ENCODE data around the gene TPP1. TPM values are rescaled to one million over a fixed set of nuclear protein-coding genes. Genes with fewer than 3 reads are reported as not detected.

Gene TPP1
- total RNA-seq, 1 experiment from 2014 or later, result 71.5 TPM

DNA sequence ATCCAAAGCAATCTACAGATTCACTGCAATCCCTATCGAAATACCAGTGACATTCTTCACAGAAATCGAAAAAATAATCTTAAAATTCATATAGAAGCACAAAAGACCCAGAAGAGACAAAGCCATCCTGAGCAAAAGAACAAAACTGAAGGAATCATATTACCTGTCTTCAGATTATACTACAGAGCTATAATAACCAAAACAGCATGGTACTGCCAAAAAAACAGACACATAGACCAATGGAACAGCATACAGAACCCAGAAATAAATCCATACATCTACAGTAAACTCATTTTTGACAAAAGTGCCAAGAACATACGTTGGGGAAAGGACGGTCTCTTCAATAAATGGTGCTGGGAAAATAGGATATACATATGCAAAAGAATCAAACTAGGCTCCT, 34.7 kb downstream of the TPP1 start:
- BruUV-seq (replicated peaks), result no TSS peak

DNA sequence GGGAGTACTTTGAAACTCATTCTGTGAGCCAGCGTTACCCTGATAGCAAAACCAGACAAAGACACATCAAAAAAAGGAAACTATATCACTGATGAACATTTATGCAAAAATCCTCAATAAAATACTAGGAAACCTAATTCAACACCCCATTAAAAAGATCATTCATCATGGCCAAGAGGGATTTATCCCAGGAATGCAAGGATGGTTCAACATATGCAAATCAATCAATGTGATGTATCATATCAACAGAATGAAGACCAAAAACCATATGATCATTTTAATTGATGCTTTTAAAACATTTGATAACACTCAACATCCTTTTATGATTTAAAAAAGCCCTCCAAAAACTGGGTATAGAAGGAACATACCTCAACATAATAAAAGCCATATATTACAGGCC, 35.6 kb downstream of the TPP1 start:
- no peak for DNase-seq
- TF ChIP-seq, protein P1, sequence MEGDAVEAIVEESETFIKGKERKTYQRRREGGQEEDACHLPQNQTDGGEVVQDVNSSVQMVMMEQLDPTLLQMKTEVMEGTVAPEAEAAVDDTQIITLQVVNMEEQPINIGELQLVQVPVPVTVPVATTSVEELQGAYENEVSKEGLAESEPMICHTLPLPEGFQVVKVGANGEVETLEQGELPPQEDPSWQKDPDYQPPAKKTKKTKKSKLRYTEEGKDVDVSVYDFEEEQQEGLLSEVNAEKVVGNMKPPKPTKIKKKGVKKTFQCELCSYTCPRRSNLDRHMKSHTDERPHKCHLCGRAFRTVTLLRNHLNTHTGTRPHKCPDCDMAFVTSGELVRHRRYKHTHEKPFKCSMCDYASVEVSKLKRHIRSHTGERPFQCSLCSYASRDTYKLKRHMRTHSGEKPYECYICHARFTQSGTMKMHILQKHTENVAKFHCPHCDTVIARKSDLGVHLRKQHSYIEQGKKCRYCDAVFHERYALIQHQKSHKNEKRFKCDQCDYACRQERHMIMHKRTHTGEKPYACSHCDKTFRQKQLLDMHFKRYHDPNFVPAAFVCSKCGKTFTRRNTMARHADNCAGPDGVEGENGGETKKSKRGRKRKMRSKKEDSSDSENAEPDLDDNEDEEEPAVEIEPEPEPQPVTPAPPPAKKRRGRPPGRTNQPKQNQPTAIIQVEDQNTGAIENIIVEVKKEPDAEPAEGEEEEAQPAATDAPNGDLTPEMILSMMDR (IDR thresholded peaks at IDR 0.05; ENCODE audit: unreplicated experiment), result no peak
- Mint-ChIP-seq H3K36me3 (ENCODE audit: insufficient read depth, unreplicated experiment) (peaks cover 9% of the 10 kb centered on the region), H3K27me3 (ENCODE audit: unreplicated experiment) (no peaks in the 10 kb centered on the region), H3K4me1 (ENCODE audit: low read depth, unreplicated experiment) (no peaks in the 10 kb centered on the region), H3K27ac (ENCODE audit: unreplicated experiment) (no peak overlapping the region), H3K4me3 (ENCODE audit: low read depth, unreplicated experiment) (no peak overlapping the region), H3K9me3 (ENCODE audit: low read depth, unreplicated experiment) (peaks cover 8% of the 10 kb centered on the region)
- intact Hi-C loops (cut with micrococcal nuclease; ENCODE audit: unreplicated experiment), result no loop called here
- CTCF ChIA-PET, result no interaction called here
- no TSS peak for BruUV-seq (replicated peaks)

More for the DNA sequence above, 34.7 kb downstream of the TPP1 start:
- Mint-ChIP-seq H3K36me3 (ENCODE audit: insufficient read depth, unreplicated experiment) (peaks cover 9% of the 10 kb centered on the region), H3K4me3 (ENCODE audit: low read depth, unreplicated experiment) (no peak overlapping the region), H3K9me3 (ENCODE audit: low read depth, unreplicated experiment) (peaks cover 8% of the 10 kb centered on the region), H3K27ac (ENCODE audit: unreplicated experiment) (no peak overlapping the region), H3K27me3 (ENCODE audit: unreplicated experiment) (no peaks in the 10 kb centered on the region), H3K4me1 (ENCODE audit: low read depth, unreplicated experiment) (no peaks in the 10 kb centered on the region)
- CTCF ChIA-PET, result no interaction called here
- DNase-seq, result no peak
- intact Hi-C loops (cut with micrococcal nuclease; ENCODE audit: unreplicated experiment), result no loop called here
- TF ChIP-seq, protein P1 (IDR thresholded peaks at IDR 0.05; ENCODE audit: unreplicated experiment), result no peak

DNA sequence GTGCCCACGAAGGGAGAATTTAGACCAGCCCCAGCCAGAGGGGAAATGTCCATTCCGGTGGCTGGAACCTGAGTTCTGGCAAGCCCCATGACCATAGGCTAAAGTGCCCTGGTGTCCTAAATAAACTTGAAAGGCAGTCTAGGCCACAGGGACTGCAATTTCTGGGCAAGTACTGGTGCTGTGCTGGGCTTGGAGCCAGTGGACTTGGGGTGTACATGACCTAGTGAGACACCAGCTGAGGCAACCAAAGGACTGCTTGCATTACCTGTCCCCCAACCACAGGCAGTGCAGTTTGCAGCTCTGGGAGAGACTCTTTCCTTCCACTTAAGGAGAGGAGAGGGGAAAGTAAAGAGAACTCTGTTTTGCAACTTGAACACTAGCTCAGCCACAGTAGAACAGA, 39.5 kb downstream of the TPP1 start:
- H3K4me3 Mint-ChIP-seq (ENCODE audit: low read depth, unreplicated experiment), result no peak overlapping the region
- H3K27ac Mint-ChIP-seq (ENCODE audit: unreplicated experiment), result no peak overlapping the region
- no peaks in the 10 kb centered on the region for H3K4me1 Mint-ChIP-seq (ENCODE audit: low read depth, unreplicated experiment)
- H3K9me3 Mint-ChIP-seq (ENCODE audit: low read depth, unreplicated experiment), result peaks cover 8% of the 10 kb centered on the region
- no TSS peak for BruUV-seq (replicated peaks)
- CTCF ChIA-PET, result no interaction called here
- H3K36me3 Mint-ChIP-seq (ENCODE audit: insufficient read depth, unreplicated experiment), result peaks cover 9% of the 10 kb centered on the region
- intact Hi-C loops (cut with micrococcal nuclease; ENCODE audit: unreplicated experiment), result no loop called here
- TF ChIP-seq, protein P1 (IDR thresholded peaks at IDR 0.05; ENCODE audit: unreplicated experiment), result no peak
- no peak for DNase-seq
- H3K27me3 Mint-ChIP-seq (ENCODE audit: unreplicated experiment), result no peaks in the 10 kb centered on the region

DNA sequence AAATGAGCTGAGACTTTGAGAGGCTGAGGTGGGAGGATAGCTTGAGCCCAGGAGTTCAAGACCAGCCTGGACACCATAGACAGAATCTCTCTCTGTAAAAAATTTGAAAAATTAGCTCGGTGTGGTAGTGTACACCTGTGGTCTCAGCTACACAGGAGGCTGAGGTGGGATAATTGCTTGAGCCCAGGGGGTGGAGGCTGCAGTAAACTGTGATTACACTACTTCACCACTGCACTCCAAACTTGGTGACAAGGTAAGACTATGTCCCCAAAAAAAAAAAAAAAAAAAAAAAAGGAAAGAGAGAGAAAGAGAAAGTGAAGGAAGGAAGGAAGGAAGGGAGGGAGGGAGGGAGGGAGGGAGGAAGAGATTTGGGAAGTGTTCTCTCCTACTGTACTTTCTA, 41.1 kb downstream of the TPP1 start:
- intact Hi-C loops (cut with micrococcal nuclease; ENCODE audit: unreplicated experiment), result no loop called here
- DNase-seq, result no peak
- no peaks in the 10 kb centered on the region for H3K27me3 Mint-ChIP-seq (ENCODE audit: unreplicated experiment)
- no TSS peak for BruUV-seq (replicated peaks)
- CTCF ChIA-PET, result no interaction called here
- H3K27ac Mint-ChIP-seq (ENCODE audit: unreplicated experiment), result no peak overlapping the region
- no peaks in the 10 kb centered on the region for H3K4me1 Mint-ChIP-seq (ENCODE audit: low read depth, unreplicated experiment)
- peaks cover 4% of the 10 kb centered on the region for H3K9me3 Mint-ChIP-seq (ENCODE audit: low read depth, unreplicated experiment)
- no peak overlapping the region for H3K4me3 Mint-ChIP-seq (ENCODE audit: low read depth, unreplicated experiment)
- TF ChIP-seq, protein P1 (IDR thresholded peaks at IDR 0.05; ENCODE audit: unreplicated experiment), result no peak
- H3K36me3 Mint-ChIP-seq (ENCODE audit: insufficient read depth, unreplicated experiment), result peaks cover 9% of the 10 kb centered on the region

Measured in Calu3 (cell line).